A549 (cell line): ENCODE data around the gene LRIG2. TPM values are rescaled to one million over a fixed set of nuclear protein-coding genes. Genes with fewer than 3 reads are reported as not detected.

ENCODE experiments used
- ATAC-seq, 2 experiments: fragments of 200-7000 bp in 1 of 2; fragments of >200 bp in 1 of 2; cut with Nextera tagmentation in 1 of 2; cut with Tn5 transposase in 1 of 2; 3 replicates each; pipeline versions ENCODE4 v1.8.0 to v1.9.1; 2018 to 2020; ENCODE audit warnings: mild to moderate bottlenecking in 1 of 2, moderate library complexity in 1 of 2
- CTCF ChIA-PET: fragments of 300-600 bp; sonication (Branson Sonifier 250); formaldehyde crosslinking; extraction: SDS; loops from one replicate; lab custom pipeline; 2021; ENCODE audit warnings: antibody characterized with exemption, inconsistent platforms; lab: Yijun Ruan, JAX
- POLR2A ChIA-PET: fragments of 350-600 bp; formaldehyde crosslinking; extraction: SDS; loops from one replicate; lab custom pipeline; 2021; ENCODE audit warnings: antibody characterized with exemption, inconsistent platforms; lab: Yijun Ruan, JAX
- DNase-seq, 2 experiments: peaks; one replicate each; pipeline versions ENCODE4 v3.0.0 to v3.0.0-alpha.2; 2011 to 2016; ENCODE audit warnings: low read depth in 1 of 2, low spot score in 1 of 2
- FAIRE-seq: peaks from 2 replicates; lab custom pipeline; 2011; peaks lifted over from hg19 to GRCh38; lab: Jason Lieb, UNC
- H3K27ac ChIP-seq, 2 experiments: fragments of >200 bp; sonication (Bioruptor Twin); formaldehyde crosslinking; 3 replicates each; pipeline ENCODE4 v1.5.1; 2016 to 2017
- H3K4me1 ChIP-seq: fragments of >200 bp; sonication (Bioruptor Twin); formaldehyde crosslinking; 3 replicates; pipeline ENCODE4 v1.6.1; 2016
- H3K4me2 ChIP-seq: fragments of >200 bp; sonication (Bioruptor Twin); formaldehyde crosslinking; 3 replicates; pipeline ENCODE4 v1.6.1; 2016
- H3K4me3 ChIP-seq: fragments of >200 bp; sonication (Bioruptor Twin); formaldehyde crosslinking; 3 replicates; pipeline ENCODE4 v1.5.1; 2016
- H3K9me3 ChIP-seq: fragments of >200 bp; sonication (Bioruptor Twin); formaldehyde crosslinking; 3 replicates; pipeline ENCODE4 v1.6.1; 2016
- CBX2 ChIP-seq: fragments of 200-600 bp; sonication (generic); IDR thresholded peaks from 2 replicates; pipeline ENCODE4 v1.6.1; 2016; ENCODE audit warnings: low read depth, mild to moderate bottlenecking, borderline replicate concordance
- CBX8 ChIP-seq: fragments of 200-600 bp; sonication (generic); IDR thresholded peaks from 2 replicates; pipeline ENCODE4 v1.6.1; 2016
- CEBPB ChIP-seq, 2 experiments: fragments of >200 bp in 1 of 2; sonication (Bioruptor Twin) in 1 of 2; formaldehyde crosslinking in 1 of 2; IDR thresholded peaks; 2 replicates each; pipeline ENCODE4 v1.6.1; 2012 to 2016
- CHD2 ChIP-seq: fragments of 150-350 bp; IDR thresholded peaks from 2 replicates; pipeline ENCODE4 v1.6.1; 2014; ENCODE audit warnings: low read length; ENCODE audit not compliant: partially characterized antibody
- GATA3 ChIP-seq: IDR thresholded peaks from 2 replicates; pipeline ENCODE4 v1.6.1; 2012; ENCODE audit warnings: borderline replicate concordance
- HOXB5 ChIP-seq: fragments of 250-450 bp; sonication (Bioruptor Pico); IDR thresholded peaks from 2 replicates; pipeline ENCODE4 v1.5.0; 2020; ENCODE audit warnings: mild to moderate bottlenecking, moderate library complexity
- KDM1A ChIP-seq: fragments of 200-600 bp; sonication (generic); IDR thresholded peaks from 2 replicates; pipeline ENCODE4 v1.6.1; 2016; ENCODE audit warnings: low read depth, mild to moderate bottlenecking
- KDM5A ChIP-seq: fragments of 200-600 bp; sonication (generic); IDR thresholded peaks from 2 replicates; pipeline ENCODE4 v1.6.1; 2016; ENCODE audit warnings: antibody characterized with exemption, mild to moderate bottlenecking
- MAFK ChIP-seq: fragments of 450-650 bp; IDR thresholded peaks from 2 replicates; pipeline ENCODE4 v1.6.1; 2014; ENCODE audit not compliant: partially characterized antibody
- MAZ ChIP-seq: fragments of 150-350 bp; IDR thresholded peaks from 2 replicates; pipeline ENCODE4 v1.6.1; 2014; ENCODE audit warnings: antibody characterized with exemption, low read depth, low read length, borderline replicate concordance
- NPAS2 ChIP-seq: fragments of 250-450 bp; sonication (Bioruptor Pico); IDR thresholded peaks from 2 replicates; pipeline ENCODE4 v1.8.0; 2022; ENCODE audit warnings: mild to moderate bottlenecking, moderate library complexity, borderline replicate concordance
- NR3C1 ChIP-seq: fragments of >200 bp; sonication (Bioruptor Twin); formaldehyde crosslinking; IDR thresholded peaks from 3 replicates; pipeline ENCODE4 v1.6.1; 2017
- POLR2A ChIP-seq: IDR thresholded peaks from 2 replicates; pipeline ENCODE4 v1.6.1; 2012; ENCODE audit warnings: mild to moderate bottlenecking, low read length
- POLR2AphosphoS2 ChIP-seq: conservative IDR thresholded peaks from 2 replicates; pipeline ENCODE4 v1.6.1; 2012; ENCODE audit warnings: low read length, improper control_type of control experiment, inconsistent platforms
- RAD21 ChIP-seq, 2 experiments: fragments of >200 bp in 1 of 2; sonication (Bioruptor Twin) in 1 of 2; formaldehyde crosslinking in 1 of 2; IDR thresholded peaks in 1 of 2; conservative IDR thresholded peaks in 1 of 2; 2 replicates in 1 of 2; 3 replicates in 1 of 2; pipeline ENCODE4 v1.6.1; 2012 to 2018; ENCODE audit warnings: inconsistent platforms in 1 of 2
- RCOR1 ChIP-seq: fragments of 150-350 bp; IDR thresholded peaks from 2 replicates; pipeline ENCODE4 v1.6.1; 2014; ENCODE audit warnings: antibody characterized with exemption, low read length, low read depth
- RNF2 ChIP-seq: fragments of 200-600 bp; sonication (generic); IDR thresholded peaks from 2 replicates; pipeline ENCODE4 v1.6.1; 2016; ENCODE audit warnings: low read depth, mild to moderate bottlenecking, antibody characterized with exemption, moderate library complexity, borderline replicate concordance
- SMC3 ChIP-seq: fragments of >200 bp; sonication (Bioruptor Twin); formaldehyde crosslinking; IDR thresholded peaks from 3 replicates; pipeline ENCODE4 v1.6.1; 2018; ENCODE audit warnings: inconsistent platforms
- ZC3H11A ChIP-seq: fragments of 450-650 bp; IDR thresholded peaks from 2 replicates; pipeline ENCODE4 v1.6.1; 2014; ENCODE audit warnings: antibody characterized with exemption, mild to moderate bottlenecking
- ZFP36 ChIP-seq: fragments of 450-650 bp; IDR thresholded peaks from 2 replicates; pipeline ENCODE4 v1.6.1; 2014; ENCODE audit warnings: borderline replicate concordance; ENCODE audit not compliant: partially characterized antibody
- WGBS: methylation state at CpG from one replicate; pipeline ENCODE4 v1.1.6; 2017; ENCODE audit errors: missing lambda C conversion rate; 5-methylcytosine and 5-hydroxymethylcytosine counted together
- polyA plus RNA-seq, 4 experiments: library from polyadenylated mRNA; depleted of rRNA in 3 of 4; stranded (reverse); fragments of >200 nt; fragmentation: RNase III in 1 of 4; extraction: RNeasy Plus Mini Kit Qiagen cat#74134 plus additional on column Dnase treatment in 1 of 4; gene quantifications; 2 replicates in 3 of 4; 3 replicates in 1 of 4; pipeline ENCODE4 v1.2.3, GENCODE V29; 2011 to 2017
- TF ChIP-seq, protein P1 (sequence below): fragments of 450-650 bp; IDR thresholded peaks from 2 replicates; pipeline ENCODE4 v1.6.1; 2014; ENCODE audit warnings: antibody characterized with exemption
- TF ChIP-seq, protein P2 (sequence below): fragments of 250-450 bp; sonication (Bioruptor Pico); IDR thresholded peaks from 2 replicates; pipeline ENCODE4 v1.5.0; 2021; ENCODE audit warnings: mild to moderate bottlenecking, moderate library complexity, borderline replicate concordance
- TF ChIP-seq, protein P3 (sequence below): fragments of >200 bp; sonication (Bioruptor Twin); formaldehyde crosslinking; IDR thresholded peaks from 3 replicates; pipeline ENCODE4 v1.6.1; 2016
- TF ChIP-seq, protein P4 (sequence below): IDR thresholded peaks from 2 replicates; pipeline ENCODE4 v1.6.1; 2012; ENCODE audit warnings: low read depth, borderline replicate concordance
- TF ChIP-seq, protein P5 (sequence below): fragments of 250-450 bp; sonication (Bioruptor Pico); IDR thresholded peaks from 2 replicates; pipeline ENCODE4 v1.5.0; 2020; ENCODE audit warnings: low read depth, mild to moderate bottlenecking, moderate library complexity
- TF ChIP-seq, protein P6 (sequence below): IDR thresholded peaks from 2 replicates; pipeline ENCODE4 v1.6.1; 2012

LRIG2 gene
- polyA plus RNA-seq, 2 of the 4 experiments (the other 2 are of a cell fraction) = 3.0 to 7.4 TPM

DNA sequence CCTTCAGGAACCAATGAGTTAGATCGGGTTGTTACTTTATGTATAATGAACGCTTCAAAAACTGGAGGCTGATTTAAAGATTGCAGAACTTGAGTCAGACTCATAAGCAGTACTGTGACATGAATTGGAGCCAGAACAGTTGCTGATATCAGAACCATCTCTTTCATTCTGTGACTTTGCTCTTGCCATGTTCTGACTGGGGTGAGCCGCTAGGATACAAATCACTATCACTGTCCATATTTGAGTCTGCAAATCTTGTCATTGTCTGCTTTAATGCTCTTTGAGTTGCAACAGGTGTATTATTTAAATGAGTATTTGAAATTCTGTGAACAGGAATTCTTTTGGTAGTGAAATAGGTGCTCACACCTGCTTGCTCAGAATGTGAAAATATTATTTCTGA is 52.5 kb downstream of the LRIG2 start:
- Histone ChIP-seq H3K4me1 (no peaks in the 10 kb centered on the region), H3K9me3 (no peaks in the 10 kb centered on the region), H3K4me2 (no peak overlapping the region), H3K4me3 (no peak overlapping the region), H3K27ac (no peak overlapping the region)
- WGBS = 90% methylated on average over 3 of the region's 3 CpGs
- POLR2A ChIA-PET = no interaction called here
- no peak for TF ChIP-seq ZFP36
- TF ChIP-seq NPAS2 (CRISPR knock-in tag) = no peak
- TF ChIP-seq, protein P1, sequence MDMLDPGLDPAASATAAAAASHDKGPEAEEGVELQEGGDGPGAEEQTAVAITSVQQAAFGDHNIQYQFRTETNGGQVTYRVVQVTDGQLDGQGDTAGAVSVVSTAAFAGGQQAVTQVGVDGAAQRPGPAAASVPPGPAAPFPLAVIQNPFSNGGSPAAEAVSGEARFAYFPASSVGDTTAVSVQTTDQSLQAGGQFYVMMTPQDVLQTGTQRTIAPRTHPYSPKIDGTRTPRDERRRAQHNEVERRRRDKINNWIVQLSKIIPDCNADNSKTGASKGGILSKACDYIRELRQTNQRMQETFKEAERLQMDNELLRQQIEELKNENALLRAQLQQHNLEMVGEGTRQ = no peak
- TF ChIP-seq, protein P2, sequence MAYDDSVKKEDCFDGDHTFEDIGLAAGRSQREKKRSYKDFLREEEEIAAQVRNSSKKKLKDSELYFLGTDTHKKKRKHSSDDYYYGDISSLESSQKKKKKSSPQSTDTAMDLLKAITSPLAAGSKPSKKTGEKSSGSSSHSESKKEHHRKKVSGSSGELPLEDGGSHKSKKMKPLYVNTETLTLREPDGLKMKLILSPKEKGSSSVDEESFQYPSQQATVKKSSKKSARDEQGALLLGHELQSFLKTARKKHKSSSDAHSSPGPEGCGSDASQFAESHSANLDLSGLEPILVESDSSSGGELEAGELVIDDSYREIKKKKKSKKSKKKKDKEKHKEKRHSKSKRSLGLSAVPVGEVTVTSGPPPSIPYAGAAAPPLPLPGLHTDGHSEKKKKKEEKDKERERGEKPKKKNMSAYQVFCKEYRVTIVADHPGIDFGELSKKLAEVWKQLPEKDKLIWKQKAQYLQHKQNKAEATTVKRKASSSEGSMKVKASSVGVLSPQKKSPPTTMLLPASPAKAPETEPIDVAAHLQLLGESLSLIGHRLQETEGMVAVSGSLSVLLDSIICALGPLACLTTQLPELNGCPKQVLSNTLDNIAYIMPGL (CRISPR knock-in tag) = no peak
- TF ChIP-seq ZC3H11A = no peak
- TF ChIP-seq CHD2 = no peak
- no peak for TF ChIP-seq SMC3
- no peak for TF ChIP-seq RNF2
- TF ChIP-seq CBX2 = no peak
- TF ChIP-seq CEBPB (IDR thresholded peaks at IDR 0.05) = no peak
- no peak for FAIRE-seq
- DNase-seq = no peak
- CTCF ChIA-PET = no interaction called here
- no peak for ATAC-seq

DNA sequence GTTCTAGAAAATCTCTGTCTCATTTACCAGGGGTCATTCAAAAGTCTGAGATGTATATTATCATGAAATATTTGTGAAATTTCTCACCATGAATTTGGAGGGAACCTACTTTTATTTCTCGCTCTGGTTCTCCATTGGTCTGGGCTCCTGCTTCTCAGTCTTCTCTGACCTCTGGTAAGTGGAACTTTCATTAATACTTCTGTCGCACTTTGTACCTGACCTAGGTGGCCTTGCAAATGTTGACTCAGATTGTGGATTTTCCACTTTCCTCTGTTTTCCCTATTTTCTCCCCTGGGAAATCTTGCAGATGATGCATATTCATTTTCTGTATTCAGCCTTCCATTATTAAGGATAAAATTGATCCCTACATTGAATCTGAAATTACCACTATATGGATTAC is 53.2 kb downstream of the LRIG2 start:
- Histone ChIP-seq H3K4me3 (no peak overlapping the region), H3K4me2 (no peak overlapping the region), H3K9me3 (no peaks in the 10 kb centered on the region), H3K27ac (no peak overlapping the region), H3K4me1 (no peaks in the 10 kb centered on the region)
- no peak for ATAC-seq
- FAIRE-seq = no peak
- TF ChIP-seq KDM5A (no peak), GATA3 (no peak), MAFK (no peak), RCOR1 (no peak), NR3C1 (no peak), ZC3H11A (no peak), MAZ (no peak), POLR2AphosphoS2 (no peak), POLR2A (no peak), CBX2 (no peak), KDM1A (no peak), HOXB5 (CRISPR knock-in tag) (no peak), CBX8 (no peak), RAD21 (conservative IDR thresholded peaks at IDR 0.05 in 1 of 2, IDR thresholded peaks at IDR 0.05 in 1 of 2) (no peak)
- TF ChIP-seq, protein P3, sequence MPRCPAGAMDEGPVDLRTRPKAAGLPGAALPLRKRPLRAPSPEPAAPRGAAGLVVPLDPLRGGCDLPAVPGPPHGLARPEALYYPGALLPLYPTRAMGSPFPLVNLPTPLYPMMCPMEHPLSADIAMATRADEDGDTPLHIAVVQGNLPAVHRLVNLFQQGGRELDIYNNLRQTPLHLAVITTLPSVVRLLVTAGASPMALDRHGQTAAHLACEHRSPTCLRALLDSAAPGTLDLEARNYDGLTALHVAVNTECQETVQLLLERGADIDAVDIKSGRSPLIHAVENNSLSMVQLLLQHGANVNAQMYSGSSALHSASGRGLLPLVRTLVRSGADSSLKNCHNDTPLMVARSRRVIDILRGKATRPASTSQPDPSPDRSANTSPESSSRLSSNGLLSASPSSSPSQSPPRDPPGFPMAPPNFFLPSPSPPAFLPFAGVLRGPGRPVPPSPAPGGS = no peak
- TF ChIP-seq, protein P4, sequence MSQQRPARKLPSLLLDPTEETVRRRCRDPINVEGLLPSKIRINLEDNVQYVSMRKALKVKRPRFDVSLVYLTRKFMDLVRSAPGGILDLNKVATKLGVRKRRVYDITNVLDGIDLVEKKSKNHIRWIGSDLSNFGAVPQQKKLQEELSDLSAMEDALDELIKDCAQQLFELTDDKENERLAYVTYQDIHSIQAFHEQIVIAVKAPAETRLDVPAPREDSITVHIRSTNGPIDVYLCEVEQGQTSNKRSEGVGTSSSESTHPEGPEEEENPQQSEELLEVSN = no peak
- TF ChIP-seq, protein P2 (CRISPR knock-in tag) = no peak
- TF ChIP-seq, protein P5, sequence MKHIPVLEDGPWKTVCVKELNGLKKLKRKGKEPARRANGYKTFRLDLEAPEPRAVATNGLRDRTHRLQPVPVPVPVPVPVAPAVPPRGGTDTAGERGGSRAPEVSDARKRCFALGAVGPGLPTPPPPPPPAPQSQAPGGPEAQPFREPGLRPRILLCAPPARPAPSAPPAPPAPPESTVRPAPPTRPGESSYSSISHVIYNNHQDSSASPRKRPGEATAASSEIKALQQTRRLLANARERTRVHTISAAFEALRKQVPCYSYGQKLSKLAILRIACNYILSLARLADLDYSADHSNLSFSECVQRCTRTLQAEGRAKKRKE = no peak
- TF ChIP-seq, protein P6, sequence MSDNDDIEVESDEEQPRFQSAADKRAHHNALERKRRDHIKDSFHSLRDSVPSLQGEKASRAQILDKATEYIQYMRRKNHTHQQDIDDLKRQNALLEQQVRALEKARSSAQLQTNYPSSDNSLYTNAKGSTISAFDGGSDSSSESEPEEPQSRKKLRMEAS = no peak
- DNase-seq = no peak
- 94% methylated on average over 2 of the region's 2 CpGs for WGBS
- CTCF ChIA-PET = no interaction called here
- POLR2A ChIA-PET = no interaction called here
